Esophagus muscularis mucosa (tissue), 3 donors: ENCODE results near the gene KRTCAP3.

Experiments used
- CTCF ChIP-seq, 3 experiments: fragments of 200-600 bp in 2 of 3; fragments of 450-650 bp in 1 of 3; sonication (generic) in 2 of 3; IDR thresholded peaks; one replicate each; pipeline ENCODE4 v1.5.1; 2017 to 2019; ENCODE audit warnings: antibody characterized with exemption in 3 of 3, mild to moderate bottlenecking in 2 of 3, moderate library complexity in 1 of 3
- POLR2A ChIP-seq: fragments of 450-650 bp; IDR thresholded peaks from one replicate; pipeline ENCODE4 v1.6.1; 2017; ENCODE audit warnings: antibody characterized with exemption, moderate library complexity, mild to moderate bottlenecking, low read depth

- TF ChIP-seq POLR2A: no peak
- no peak for TF ChIP-seq CTCF (IDR thresholded peaks at IDR 0.05)
These were observed 6.2 kb downstream of the KRTCAP3 start for GRCh38 chr2:27448381-27448780.
